ENCODE data around the gene SLC34A3.

Gene SLC34A3

GRCh38 chr9:137185921-137186320, 44.8 kb upstream of the SLC34A3 start:
- TF ChIP-seq FOXM1 (IDR thresholded peaks at IDR 0.05; ENCODE audit: borderline replicate concordance) = no peak
- no peak for TF ChIP-seq SUZ12 (IDR thresholded peaks at IDR 0.05)
- TF ChIP-seq PKNOX1 (IDR thresholded peaks at IDR 0.05) = no peak
- TF ChIP-seq SP1 (IDR thresholded peaks at IDR 0.05) = no peak
- no peak for TF ChIP-seq NFRKB (IDR thresholded peaks at IDR 0.05)
- TF ChIP-seq BHLHE40 (IDR thresholded peaks at IDR 0.05; ENCODE audit: borderline replicate concordance) = no peak
- no peak for TF ChIP-seq ELF4 (IDR thresholded peaks at IDR 0.05)
- no peak for TF ChIP-seq TARDBP (IDR thresholded peaks at IDR 0.05)
- TF ChIP-seq FOXK2 (IDR thresholded peaks at IDR 0.05) = no peak
- ChIA-PET POLR2A (no interaction called here), CTCF (no interaction called here)
- DNase-seq (ENCODE audit: extremely low spot score) = no peak

GRCh38 chr9:137186385-137186784, 44.3 kb upstream of the SLC34A3 start:
- CTCF ChIA-PET = no interaction called here
- no peak for DNase-seq (ENCODE audit: extremely low spot score)
- POLR2A ChIA-PET = interaction anchor here (1.1 kb wide), 1 partner anchor 12 kb away, joined by 3 read pairs; no protein-coding TSS in a partner anchor
- TF ChIP-seq ARNT (IDR thresholded peaks at IDR 0.05) (no peak), TARDBP (IDR thresholded peaks at IDR 0.05) (no peak), ZNF384 (IDR thresholded peaks at IDR 0.05) (no peak), BHLHE40 (IDR thresholded peaks at IDR 0.05; ENCODE audit: borderline replicate concordance) (no peak), FOXA1 (IDR thresholded peaks at IDR 0.05) (no peak), ELF4 (IDR thresholded peaks at IDR 0.05) (no peak), LEF1 (IDR thresholded peaks at IDR 0.05; ENCODE audit: borderline replicate concordance) (no peak), FOXK2 (IDR thresholded peaks at IDR 0.05) (no peak), CTBP1 (IDR thresholded peaks at IDR 0.05; ENCODE audit: borderline replicate concordance) (no peak), SUZ12 (IDR thresholded peaks at IDR 0.05) (no peak), NFRKB (IDR thresholded peaks at IDR 0.05) (no peak), SP1 (IDR thresholded peaks at IDR 0.05) (no peak), PKNOX1 (IDR thresholded peaks at IDR 0.05) (no peak), L3MBTL2 (conservative IDR thresholded peaks at IDR 0.05) (no peak), HDGF (IDR thresholded peaks at IDR 0.05; ENCODE audit: borderline replicate concordance) (no peak), FOXM1 (IDR thresholded peaks at IDR 0.05; ENCODE audit: borderline replicate concordance) (no peak)

GRCh38 chr9:137187386-137187785, 43.3 kb upstream of the SLC34A3 start:
- POLR2A ChIA-PET = interaction anchor here (0.8 to 2.7 kb wide), 10 partner anchors 11 to 58 kb away, joined by 3 to 19 read pairs (median 10); partner anchors contain the start of genes CYSRT1, NDOR1, RNF208 and TMEM203

GRCh38 chr9:137188086-137188489, 42.6 kb upstream of the SLC34A3 start:
- CTCF ChIA-PET = no interaction called here
- DNase-seq (ENCODE audit: extremely low spot score) = no peak
- POLR2A ChIA-PET = interaction anchor here (0.8 to 2.7 kb wide), 13 partner anchors 10 to 102 kb away, joined by 3 to 19 read pairs (median 6); partner anchors contain the start of genes LRRC26, MAN1B1, NDOR1 and RNF208
- TF ChIP-seq ARNT (IDR thresholded peaks at IDR 0.05) = no peak
- no peak for TF ChIP-seq SP1 (IDR thresholded peaks at IDR 0.05)
- no peak for TF ChIP-seq TARDBP (IDR thresholded peaks at IDR 0.05)
- TF ChIP-seq FOXM1 (IDR thresholded peaks at IDR 0.05; ENCODE audit: borderline replicate concordance) = no peak
- TF ChIP-seq FOXA1 (IDR thresholded peaks at IDR 0.05) = no peak
- no peak for TF ChIP-seq ZNF384 (IDR thresholded peaks at IDR 0.05)
- no peak for TF ChIP-seq NFRKB (IDR thresholded peaks at IDR 0.05)
- no peak for TF ChIP-seq ELF4 (IDR thresholded peaks at IDR 0.05)
- TF ChIP-seq LEF1 (IDR thresholded peaks at IDR 0.05; ENCODE audit: borderline replicate concordance) = no peak
- TF ChIP-seq L3MBTL2 (conservative IDR thresholded peaks at IDR 0.05) = no peak
- TF ChIP-seq PKNOX1 (IDR thresholded peaks at IDR 0.05) = no peak
- no peak for TF ChIP-seq CTBP1 (IDR thresholded peaks at IDR 0.05; ENCODE audit: borderline replicate concordance)

More at GRCh38 chr9:137187386-137187785, 43.3 kb upstream of the SLC34A3 start:
- no peak for TF ChIP-seq FOXM1 (IDR thresholded peaks at IDR 0.05; ENCODE audit: borderline replicate concordance)
- TF ChIP-seq HDGF (IDR thresholded peaks at IDR 0.05; ENCODE audit: borderline replicate concordance) = no peak
- no peak for DNase-seq (ENCODE audit: extremely low spot score)
- CTCF ChIA-PET = no interaction called here

GRCh38 chr9:137188490-137189296, 42.0 kb upstream of the SLC34A3 start, which contains the start of the genes ANAPC2 and SSNA1:
TSS of gene ANAPC2 (minus strand) at chr9:137188560. CDS start at chr9:137188532, 28 bp downstream.
TSS of gene SSNA1 (plus strand) at chr9:137188676. CDS start at chr9:137188727, 51 bp downstream.
- CTCF ChIA-PET = interaction anchor here (0.5 to 1.5 kb wide), 3 partner anchors 48 to 121 kb away, joined by 3 to 5 read pairs (median 3); no protein-coding TSS in a partner anchor
- POLR2A ChIA-PET = interaction anchor here (0.6 to 2.7 kb wide), 22 partner anchors 10 to 102 kb away, joined by 3 to 19 read pairs (median 6); partner anchors contain the start of genes CYSRT1, LRRC26, MAN1B1 and NDOR1
- TF ChIP-seq CTBP1 (IDR thresholded peaks at IDR 0.05; ENCODE audit: borderline replicate concordance) (no peak), FOXM1 (IDR thresholded peaks at IDR 0.05; ENCODE audit: borderline replicate concordance) (no peak), TARDBP (IDR thresholded peaks at IDR 0.05) (no peak), ZNF384 (IDR thresholded peaks at IDR 0.05) (no peak), LEF1 (IDR thresholded peaks at IDR 0.05; ENCODE audit: borderline replicate concordance) (no peak), ARNT (IDR thresholded peaks at IDR 0.05) (0 out of 2 replicates have a peak, but pooled peaks have one; percentile 3), L3MBTL2 (conservative IDR thresholded peaks at IDR 0.05) (no peak), HDGF (IDR thresholded peaks at IDR 0.05; ENCODE audit: borderline replicate concordance) (no peak)
- DNase-seq (ENCODE audit: extremely low spot score) = peak; percentile 95
